Naive B cell (primary cell): ENCODE measurements around the gene EFR3B. TPM values are rescaled to one million over a fixed set of nuclear protein-coding genes. Genes with fewer than 3 reads are reported as not detected.

ENCODE experiments used
- ATAC-seq, 2 donors: fragments of 150-1000 bp; cut with Tn5 transposase; 2 replicates each; pipeline ENCODE4 v1.10.0; 2021; ENCODE audit warnings: low read depth in 2 of 2, mild to moderate bottlenecking in 2 of 2, moderate library complexity in 2 of 2
- DNase-seq: peaks from one replicate; pipeline ENCODE4 v3.0.0; 2022
- H3K27ac Mint-ChIP-seq, 6 donors: one replicate each; pipeline ENCODE4 v1.8.0; 2020 to 2022; ENCODE audit warnings: mild to moderate bottlenecking in 6 of 6, mixed read lengths in 6 of 6, moderate library complexity in 5 of 6, inconsistent platforms in 2 of 6
- H3K27me3 Mint-ChIP-seq, 3 donors: one replicate each; pipeline ENCODE4 v1.8.0; 2021 to 2022; ENCODE audit warnings: mixed read lengths in 3 of 3, mild to moderate bottlenecking in 1 of 3
- H3K36me3 Mint-ChIP-seq, 2 donors: one replicate each; pipeline ENCODE4 v1.8.0; 2020 to 2022; ENCODE audit warnings: mixed read lengths in 2 of 2, inconsistent platforms in 1 of 2, mild to moderate bottlenecking in 1 of 2
- H3K4me1 Mint-ChIP-seq, 3 donors: one replicate each; pipeline ENCODE4 v1.8.0; 2020 to 2022; ENCODE audit warnings: mixed read lengths in 3 of 3, inconsistent platforms in 1 of 3, mild to moderate bottlenecking in 1 of 3, moderate library complexity in 1 of 3
- H3K4me3 Mint-ChIP-seq, 8 donors: one replicate each; pipeline ENCODE4 v1.8.0; 2020 to 2022; ENCODE audit warnings: mild to moderate bottlenecking in 8 of 8, mixed read lengths in 8 of 8, moderate library complexity in 8 of 8, inconsistent platforms in 2 of 8
- H3K9me3 Mint-ChIP-seq, 7 donors: one replicate each; pipeline ENCODE4 v1.8.0; 2020 to 2022; ENCODE audit warnings: mixed read lengths in 7 of 7, mild to moderate bottlenecking in 5 of 7, inconsistent platforms in 2 of 7, moderate library complexity in 1 of 7
- polyA plus RNA-seq, 6 donors: library from polyadenylated mRNA; unstranded; fragments of 300-500 nt; fragmentation: Illumina TruSeq; gene quantifications; one replicate each; pipeline ENCODE4 v1.2.3, GENCODE V29; 2021; ENCODE audit warnings: low read depth in 6 of 6

Gene EFR3B
- polyA plus RNA-seq, 6 donors from 2014 or later: 0.10 to 0.16 TPM; not detected in 4

GRCh38 chr2:25042321-25043240 is 705 bp downstream of the EFR3B start:
- peak overlapping the region in 2 of 6 donors; percentile 9 to 72 for H3K27ac Mint-ChIP-seq
- peak overlapping the region; percentile 57 to 90 (median 86) for H3K4me3 Mint-ChIP-seq
- no peaks in the 10 kb centered on the region for H3K9me3 Mint-ChIP-seq

GRCh38 chr2:25043241-25043867 is 1.5 kb downstream of the EFR3B start:
- Mint-ChIP-seq H3K36me3 (no peaks in the 10 kb centered on the region), H3K27me3 (peaks cover 32 to 50% (median 45%) of the 10 kb centered on the region in 3 donors), H3K27ac (no peak overlapping the region), H3K4me3 (peak overlapping the region; percentile 58 to 90 (median 86)), H3K9me3 (no peaks in the 10 kb centered on the region), H3K4me1 (peaks cover 22 to 31% (median 24%) of the 10 kb centered on the region in 3 donors)
- DNase-seq (no peak), ATAC-seq (no peak)

More at GRCh38 chr2:25042321-25043240, 705 bp downstream of the EFR3B start:
- peaks cover 22 to 31% (median 24%) of the 10 kb centered on the region in 3 donors for H3K4me1 Mint-ChIP-seq
- H3K27me3 Mint-ChIP-seq: peaks cover 32 to 50% (median 45%) of the 10 kb centered on the region in 3 donors
- no peak for DNase-seq
- peak; percentile 1 to 2 for ATAC-seq
- no peaks in the 10 kb centered on the region for H3K36me3 Mint-ChIP-seq

DNA sequence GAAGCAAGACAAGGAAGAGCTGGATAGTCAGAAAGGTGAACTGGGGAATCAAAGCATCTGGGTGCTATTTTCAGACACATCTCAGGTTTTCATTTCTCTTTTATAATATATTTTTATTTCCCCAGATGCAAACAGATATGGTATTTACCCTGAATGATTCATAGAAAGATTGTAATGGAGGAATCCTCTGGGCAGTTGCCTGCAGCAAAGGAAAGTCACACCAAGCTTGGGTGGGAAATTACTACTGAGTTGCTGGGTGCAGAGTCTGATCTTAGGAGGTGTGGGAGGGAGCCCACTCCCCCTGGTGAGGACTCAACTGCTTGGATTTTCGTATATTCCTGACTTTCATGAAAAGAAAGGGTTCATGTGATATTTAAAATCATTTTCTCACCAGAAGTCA is 2.1 kb downstream of the EFR3B start:
- no peaks in the 10 kb centered on the region for H3K36me3 Mint-ChIP-seq
- H3K27ac Mint-ChIP-seq: no peak overlapping the region
- no peak for ATAC-seq
- no peak for DNase-seq
- H3K4me1 Mint-ChIP-seq: peaks cover 22 to 31% (median 24%) of the 10 kb centered on the region in 3 donors
- no peaks in the 10 kb centered on the region for H3K9me3 Mint-ChIP-seq
- H3K27me3 Mint-ChIP-seq: peaks cover 32 to 53% (median 45%) of the 10 kb centered on the region in 3 donors
- H3K4me3 Mint-ChIP-seq: peak overlapping the region in 1 of 8 donors; percentile 58

DNA sequence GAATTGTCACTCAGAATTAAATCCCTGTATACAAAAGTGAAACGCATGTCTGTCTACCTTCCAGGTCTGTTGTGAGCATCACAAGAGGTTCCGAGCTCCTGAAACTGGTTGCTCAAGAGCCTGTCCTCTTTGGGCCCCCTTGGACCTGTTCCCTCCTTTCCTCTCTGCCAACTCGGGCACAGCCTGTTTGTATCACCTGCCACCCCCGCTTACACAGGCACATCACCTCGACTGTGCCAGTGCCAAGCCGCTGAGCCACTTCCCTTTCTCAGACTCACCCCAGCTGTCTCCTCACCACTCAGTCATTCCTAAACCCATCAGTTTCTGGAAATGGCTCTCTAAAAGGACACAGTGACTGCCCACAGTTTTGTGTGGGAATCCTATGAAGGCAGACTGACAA is 3.1 kb downstream of the EFR3B start:
- peaks cover 22 to 31% (median 24%) of the 10 kb centered on the region in 3 donors for H3K4me1 Mint-ChIP-seq
- H3K27ac Mint-ChIP-seq: peak overlapping the region in 1 of 6 donors; percentile 73
- ATAC-seq (no peak), DNase-seq (no peak)
- peak overlapping the region in 4 of 8 donors; percentile 0 to 63 (median 24) for H3K4me3 Mint-ChIP-seq
- no peaks in the 10 kb centered on the region for H3K9me3 Mint-ChIP-seq
- no peaks in the 10 kb centered on the region for H3K36me3 Mint-ChIP-seq
- H3K27me3 Mint-ChIP-seq: peaks cover 35 to 63% (median 50%) of the 10 kb centered on the region in 3 donors

- H3K4me1 Mint-ChIP-seq: peaks cover 4 to 7% (median 5%) of the 10 kb centered on the region in 3 donors
- no peak overlapping the region for H3K4me3 Mint-ChIP-seq
Observed at GRCh38 chr2:25049422-25049821, 7.5 kb downstream of the EFR3B start.

DNA sequence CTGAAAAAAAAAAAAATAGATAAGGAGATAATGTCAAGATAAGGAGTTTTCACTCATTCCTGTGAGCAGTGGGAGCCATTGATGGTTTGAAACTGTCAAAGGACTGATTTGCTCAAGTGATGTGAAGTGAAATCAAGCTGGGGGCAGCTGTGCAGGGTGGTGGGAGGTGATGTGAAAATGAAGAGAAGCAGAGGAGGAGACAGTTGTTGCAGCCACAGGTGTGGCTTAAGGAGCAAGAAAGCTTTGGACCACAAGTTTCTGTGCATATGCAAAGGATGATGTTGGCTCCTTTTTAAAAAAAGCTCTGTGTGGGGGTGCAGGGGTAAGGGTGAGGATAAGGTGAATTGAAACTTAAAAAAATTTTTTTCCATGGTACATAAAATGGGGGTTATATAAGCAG is 8.3 kb downstream of the EFR3B start:
- no peaks in the 10 kb centered on the region for H3K9me3 Mint-ChIP-seq
- peaks cover 14 to 28% (median 17%) of the 10 kb centered on the region in 3 donors for H3K27me3 Mint-ChIP-seq
- H3K4me3 Mint-ChIP-seq: no peak overlapping the region

More at GRCh38 chr2:25049422-25049821, 7.5 kb downstream of the EFR3B start:
- peaks cover 19 to 35% (median 24%) of the 10 kb centered on the region in 3 donors for H3K27me3 Mint-ChIP-seq
- ATAC-seq: no peak
- no peak overlapping the region for H3K27ac Mint-ChIP-seq
- H3K36me3 Mint-ChIP-seq: no peaks in the 10 kb centered on the region
- no peaks in the 10 kb centered on the region for H3K9me3 Mint-ChIP-seq
- DNase-seq: no peak

GRCh38 chr2:25053041-25053440 is 11.2 kb downstream of the EFR3B start:
- Mint-ChIP-seq H3K27me3 (peaks cover 3 to 12% (median 5%) of the 10 kb centered on the region in 3 donors), H3K27ac (no peak overlapping the region), H3K4me3 (peak overlapping the region in 1 of 8 donors; percentile 32), H3K9me3 (no peaks in the 10 kb centered on the region), H3K4me1 (no peaks in the 10 kb centered on the region), H3K36me3 (no peaks in the 10 kb centered on the region)
- DNase-seq (no peak), ATAC-seq (no peak)

More for the DNA sequence above, 8.3 kb downstream of the EFR3B start:
- Mint-ChIP-seq H3K4me1 (peaks cover under 1 to 5% (median 1%) of the 10 kb centered on the region in 3 donors), H3K36me3 (no peaks in the 10 kb centered on the region), H3K27ac (no peak overlapping the region)
- DNase-seq (no peak), ATAC-seq (no peak)

- Mint-ChIP-seq H3K27ac (no peak overlapping the region), H3K4me1 (no peaks in the 10 kb centered on the region), H3K4me3 (no peak overlapping the region), H3K36me3 (no peaks in the 10 kb centered on the region), H3K9me3 (no peaks in the 10 kb centered on the region), H3K27me3 (peaks cover 0 to 2% (median 0%) of the 10 kb centered on the region in 3 donors)
- ATAC-seq (no peak), DNase-seq (no peak)
Observed at GRCh38 chr2:25054720-25055119, 12.8 kb downstream of the EFR3B start.

DNA sequence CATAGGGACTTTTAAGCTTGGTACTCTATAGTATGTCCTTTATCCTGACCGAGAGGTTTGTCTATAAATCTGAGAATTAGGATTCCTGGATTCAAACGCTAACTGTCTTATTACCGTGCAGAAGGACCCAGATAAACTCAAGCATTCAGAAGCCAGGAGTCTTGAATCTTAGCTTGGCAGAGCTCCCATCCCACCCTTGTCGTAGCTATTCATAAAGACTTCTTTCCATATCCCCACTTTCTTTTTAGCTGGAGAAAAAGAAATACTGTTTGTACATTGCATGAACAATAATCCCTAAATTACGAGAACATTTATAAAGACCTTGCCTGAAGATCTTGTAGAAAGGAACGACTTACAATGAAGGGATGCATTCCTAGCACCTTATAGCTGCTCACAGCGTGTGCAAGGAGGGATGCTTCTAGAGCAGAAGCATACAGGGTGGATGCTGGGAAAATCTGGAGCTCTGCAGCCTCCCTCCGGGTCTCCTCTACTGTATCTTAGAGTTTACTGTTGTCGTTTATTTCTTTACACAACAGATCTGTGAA is 13.6 kb downstream of the EFR3B start:
- Mint-ChIP-seq H3K9me3 (no peaks in the 10 kb centered on the region), H3K36me3 (no peaks in the 10 kb centered on the region), H3K27ac (no peak overlapping the region), H3K27me3 (no peaks in the 10 kb centered on the region), H3K4me3 (no peak overlapping the region), H3K4me1 (no peaks in the 10 kb centered on the region)
- no peak for DNase-seq
- ATAC-seq: no peak

- Mint-ChIP-seq H3K27ac (no peak overlapping the region), H3K4me3 (no peak overlapping the region), H3K4me1 (no peaks in the 10 kb centered on the region), H3K27me3 (no peaks in the 10 kb centered on the region), H3K36me3 (no peaks in the 10 kb centered on the region), H3K9me3 (no peaks in the 10 kb centered on the region)
- no peak for ATAC-seq
- no peak for DNase-seq
Observed at GRCh38 chr2:25056098-25056821, 14.4 kb downstream of the EFR3B start.

GRCh38 chr2:25062511-25062917 is 20.6 kb downstream of the EFR3B start:
- no peak for ATAC-seq
- no peaks in the 10 kb centered on the region for H3K4me1 Mint-ChIP-seq
- H3K4me3 Mint-ChIP-seq: no peak overlapping the region
- DNase-seq: no peak
- no peaks in the 10 kb centered on the region for H3K27me3 Mint-ChIP-seq
- peaks cover 0 to 12% (median 6%) of the 10 kb centered on the region in 7 donors for H3K9me3 Mint-ChIP-seq
- peaks cover 4 to 12% of the 10 kb centered on the region in 2 donors for H3K36me3 Mint-ChIP-seq
- H3K27ac Mint-ChIP-seq: no peak overlapping the region

DNA sequence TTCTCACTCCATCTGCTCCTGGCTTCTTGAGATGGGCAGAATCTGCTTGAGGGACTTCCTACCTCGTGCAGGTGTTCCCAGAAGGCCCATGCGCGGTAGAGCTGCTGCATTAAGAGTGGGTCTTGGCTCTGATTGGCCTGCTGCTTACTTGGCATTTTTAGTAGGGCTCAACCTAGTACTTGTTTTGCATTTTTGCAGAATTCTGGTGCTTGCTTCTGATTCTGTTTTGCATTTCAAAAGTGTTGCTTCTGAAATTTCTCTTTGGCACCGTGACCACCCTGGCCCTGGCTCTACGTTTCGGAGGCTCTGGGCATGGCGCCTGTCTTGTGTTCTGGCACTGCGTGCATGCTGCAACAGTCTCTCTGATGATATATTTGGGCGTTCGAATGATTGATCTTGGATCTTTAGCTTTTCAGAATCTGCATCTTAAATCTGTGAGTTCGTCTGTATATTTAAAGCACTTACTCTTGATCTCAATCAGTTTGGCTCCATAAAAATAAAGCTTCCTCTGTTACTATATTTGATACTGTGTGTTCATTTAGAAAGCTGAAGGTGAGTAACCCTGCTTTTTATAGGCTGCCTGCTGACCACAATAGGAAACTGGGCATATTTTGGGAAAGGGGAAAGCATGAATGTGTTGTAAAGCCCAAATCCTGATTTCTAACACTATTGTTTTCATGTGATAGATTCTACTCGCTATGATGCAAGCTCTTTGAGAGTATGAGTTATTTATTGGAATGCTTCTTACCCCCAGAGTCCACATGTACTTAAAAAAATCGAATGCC is 22.2 kb downstream of the EFR3B start:
- no peak for ATAC-seq
- Mint-ChIP-seq H3K27ac (peak overlapping the region in 1 of 6 donors; percentile 24), H3K4me1 (no peaks in the 10 kb centered on the region), H3K27me3 (no peaks in the 10 kb centered on the region), H3K9me3 (peaks cover 0 to 12% (median 7%) of the 10 kb centered on the region in 7 donors), H3K4me3 (no peak overlapping the region), H3K36me3 (peaks cover 4 to 12% of the 10 kb centered on the region in 2 donors)
- no peak for DNase-seq
